ENCODE results near the gene ANTXR2. TPM values are rescaled to one million over a fixed set of nuclear protein-coding genes. Genes with fewer than 3 reads are reported as not detected.

Gene ANTXR2
- total and polyA plus RNA-seq, 2 of the 8 experiments (the other 6 are each of a cell fraction or from before 2014, with no cell fraction given) = 1.1 to 7.5 TPM

DNA sequence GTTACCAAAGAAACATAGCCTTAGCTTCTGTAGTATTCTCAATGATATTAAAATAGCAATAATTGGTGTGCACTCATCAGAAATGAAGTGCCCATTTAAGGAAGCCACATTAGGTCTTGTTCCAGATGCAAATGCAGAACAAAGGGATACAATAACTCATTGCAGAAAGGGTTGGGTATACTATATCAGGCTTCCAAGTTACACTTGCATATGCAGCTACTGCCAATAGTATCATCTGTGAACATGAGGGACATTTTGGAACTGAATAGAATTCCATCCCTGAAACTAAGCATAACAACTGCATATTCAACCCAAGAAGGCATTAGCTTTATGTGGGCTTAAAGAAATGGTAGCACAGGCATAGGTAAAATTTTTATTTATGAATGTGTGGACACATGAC is 167.8 kb downstream of the ANTXR2 start:
- no peak overlapping the region for H4K5ac ChIP-seq (ENCODE audit: insufficient read length, low read depth, low read length)
- H3K79me1 ChIP-seq (ENCODE audit: low read depth, low read length) = no peaks in the 10 kb centered on the region
- H2BK5ac ChIP-seq (ENCODE audit: low read depth, low read length) = no peak overlapping the region
- H3K27ac ChIP-seq (ENCODE audit: low read depth, low read length) = no peak overlapping the region
- H2AK5ac ChIP-seq (ENCODE audit: low read depth, low read length) = no peak overlapping the region
- no peaks in the 10 kb centered on the region for H3K79me2 ChIP-seq (ENCODE audit: control insufficient read depth in 1 of 2, insufficient read depth in 2 of 2, low read length in 2 of 2)
- FAIRE-seq (no peak), DNase-seq (ENCODE audit: low read depth in 1 of 2, low spot score in 2 of 2) (no peak)
- H3K18ac ChIP-seq (ENCODE audit: extremely low read depth, low read length) = no peak overlapping the region
- CTCF ChIA-PET (ENCODE audit: partially characterized antibody) = no interaction called here
- H3K14ac ChIP-seq (ENCODE audit: insufficient read length) = no peak overlapping the region
- POLR2A ChIA-PET (ENCODE audit: partially characterized antibody) = no interaction called here
- H2BK15ac ChIP-seq (ENCODE audit: low read length) = no peak overlapping the region
- H3K56ac ChIP-seq (replicated peaks; ENCODE audit: insufficient read length, low read depth, low read length) = no peak overlapping the region
- no peak overlapping the region for H2AFZ ChIP-seq (ENCODE audit: low read length)
- TF ChIP-seq NANOG (IDR thresholded peaks at IDR 0.05; ENCODE audit: insufficient read depth, low read depth, low read length, poor library complexity, severe bottlenecking) = no peak
- TF ChIP-seq BRCA1 (IDR thresholded peaks at IDR 0.05; ENCODE audit: low read depth, low read length) = no peak
- TF ChIP-seq KDM5A (IDR thresholded peaks at IDR 0.05; ENCODE audit: low read length) = no peak
- no peak for TF ChIP-seq TCF12 (IDR thresholded peaks at IDR 0.05; ENCODE audit: low read depth, low read length)
- TF ChIP-seq RNF2 (IDR thresholded peaks at IDR 0.05; ENCODE audit: borderline replicate concordance, low read depth, low read length, missing control alignments, poor library complexity, severe bottlenecking) = no peak
- TF ChIP-seq SUZ12 (IDR thresholded peaks at IDR 0.05; ENCODE audit: low read length) = no peak
- TF ChIP-seq CEBPB (IDR thresholded peaks at IDR 0.05; ENCODE audit: low read depth, low read length) = no peak
- no peak for TF ChIP-seq CREB1 (IDR thresholded peaks at IDR 0.05)
- no peak for TF ChIP-seq SRF (IDR thresholded peaks at IDR 0.05; ENCODE audit: low read depth, low read length)
- no peak for TF ChIP-seq ZNF274 (IDR thresholded peaks at IDR 0.05; ENCODE audit: borderline replicate concordance, extremely low read depth, low read length)
- no peak for TF ChIP-seq SP4 (IDR thresholded peaks at IDR 0.05; ENCODE audit: low read length)
- TF ChIP-seq TAF1 (IDR thresholded peaks at IDR 0.05; ENCODE audit: low read depth, low read length) = no peak
- no peak for TF ChIP-seq SP1 (IDR thresholded peaks at IDR 0.05; ENCODE audit: low read depth, low read length)
- no peak overlapping the region for H3K4me2 ChIP-seq (ENCODE audit: insufficient read depth in 1 of 2, low read depth in 2 of 2, low read length in 2 of 2)
- no peaks in the 10 kb centered on the region for H3K4me1 ChIP-seq (replicated peaks in 1 of 4; ENCODE audit: control insufficient read depth in 3 of 4, insufficient read depth in 4 of 4, low read length in 3 of 4)
- no peaks in the 10 kb centered on the region; a peak in 1 of 8 replicates for H3K36me3 ChIP-seq (ENCODE audit: control insufficient read depth in 2 of 4, insufficient read depth in 4 of 4, low read length in 3 of 4)
- H4K20me1 ChIP-seq (replicated peaks in 1 of 2; ENCODE audit: control insufficient read depth in 1 of 2, insufficient read depth in 2 of 2, low read length in 2 of 2) = no peaks in the 10 kb centered on the region
- no peak overlapping the region for H3K4ac ChIP-seq (replicated peaks; ENCODE audit: insufficient read length, low read depth, low read length)
- H3K9ac ChIP-seq (replicated peaks in 1 of 4; ENCODE audit: extremely low read depth in 1 of 4, low read depth in 3 of 4, low read length in 3 of 4) = no peak overlapping the region
- H4K91ac ChIP-seq (replicated peaks; ENCODE audit: insufficient read length, low read length) = no peak overlapping the region
- H3K27me3 ChIP-seq (replicated peaks in 1 of 4; ENCODE audit: control insufficient read depth in 3 of 4, extremely low read depth in 1 of 4, insufficient read depth in 3 of 4, low read length in 3 of 4) = no peaks in the 10 kb centered on the region
- H3K9me3 ChIP-seq (ENCODE audit: insufficient read depth in 2 of 2, low read depth in 1 of 2, low read length in 1 of 2) = 0 out of 4 replicates have a peak, but pooled peaks cover 0 to under 1% of the 10 kb centered on the region in 2 experiments
- H3K4me3 ChIP-seq (ENCODE audit: extremely low read depth in 1 of 4, insufficient read depth in 2 of 4, low read depth in 3 of 4, low read length in 4 of 4) = no peak overlapping the region
- no peak overlapping the region for H2BK20ac ChIP-seq (ENCODE audit: low read length)
- no peak overlapping the region for H2BK120ac ChIP-seq (replicated peaks; ENCODE audit: low read depth, low read length)
- H3K23me2 ChIP-seq (ENCODE audit: low read depth, low read length) = no peaks in the 10 kb centered on the region
- H3K23ac ChIP-seq (ENCODE audit: insufficient read length) = no peak overlapping the region
- no peak overlapping the region for H2BK12ac ChIP-seq (ENCODE audit: low read depth, low read length)
- H4K8ac ChIP-seq (ENCODE audit: extremely low read depth, insufficient read depth, low read length) = no peak overlapping the region

All from H1 (cell line).